Cardiac muscle cell (in vitro differentiated cells and primary cell): ENCODE measurements around the gene ZMYND10. TPM values are rescaled to one million over a fixed set of nuclear protein-coding genes. Genes with fewer than 3 reads are reported as not detected.
A peak's percentile ranks its signal among the peaks of the same experiment; 100 is the strongest.

ENCODE experiments used
- DNase-seq, 2 donors: peaks; one replicate each; pipeline versions ENCODE4 v3.0.0 to v3.0.0-alpha.2; 2010 to 2017; ENCODE audit warnings: low read depth in 1 of 2, low spot score in 1 of 2
- H3K27ac ChIP-seq: fragments of 200-600 bp; sonication (generic); 2 replicates; pipeline ENCODE4 v1.5.1; 2016
- H3K27me3 ChIP-seq: fragments of 200-600 bp; sonication (generic); 2 replicates; pipeline ENCODE4 v1.6.0; 2016; ENCODE audit warnings: control low read depth
- H3K36me3 ChIP-seq: fragments of 200-600 bp; sonication (generic); 2 replicates; pipeline ENCODE4 v1.5.1; 2016; ENCODE audit warnings: control low read depth
- H3K4me1 ChIP-seq: fragments of 200-600 bp; sonication (generic); 2 replicates; pipeline ENCODE4 v1.8.1; 2017; ENCODE audit warnings: low read depth, mild to moderate bottlenecking, mixed run types
- H3K4me3 ChIP-seq: fragments of 200-600 bp; sonication (generic); 2 replicates; pipeline ENCODE4 v1.5.1; 2016; ENCODE audit warnings: mild to moderate bottlenecking
- H3K9me3 ChIP-seq: fragments of 200-600 bp; sonication (generic); 2 replicates; pipeline ENCODE4 v1.5.1; 2017; ENCODE audit warnings: low read depth, mild to moderate bottlenecking, control low read depth
- polyA plus RNA-seq: library from polyadenylated mRNA; unstranded; fragments of >200 nt; fragmentation: Nextera tagmentation; extraction: Ambion mirVana; gene quantifications from 2 replicates; pipeline ENCODE4 v1.2.1, GENCODE V29; 2016
- total RNA-seq: library from RNA; depleted of rRNA; stranded (reverse); fragments of >200 nt; gene quantifications from 2 replicates; pipeline ENCODE4 v1.2.3, GENCODE V29; 2016
- TF ChIP-seq, protein P1 (sequence below): IDR thresholded peaks from 2 replicates; pipeline ENCODE4 v1.5.1; 2012; ENCODE audit warnings: low read depth, mild to moderate bottlenecking, low read length

ZMYND10 gene
- total and polyA plus RNA-seq, 2 experiments from 2014 or later, result 1.8 to 2.8 TPM

GRCh38 chr3:50302095-50303012 is 43.2 kb downstream of the ZMYND10 start:
- H3K27me3 ChIP-seq, result no peaks in the 10 kb centered on the region
- DNase-seq, result no peak
- TF ChIP-seq, protein P1, sequence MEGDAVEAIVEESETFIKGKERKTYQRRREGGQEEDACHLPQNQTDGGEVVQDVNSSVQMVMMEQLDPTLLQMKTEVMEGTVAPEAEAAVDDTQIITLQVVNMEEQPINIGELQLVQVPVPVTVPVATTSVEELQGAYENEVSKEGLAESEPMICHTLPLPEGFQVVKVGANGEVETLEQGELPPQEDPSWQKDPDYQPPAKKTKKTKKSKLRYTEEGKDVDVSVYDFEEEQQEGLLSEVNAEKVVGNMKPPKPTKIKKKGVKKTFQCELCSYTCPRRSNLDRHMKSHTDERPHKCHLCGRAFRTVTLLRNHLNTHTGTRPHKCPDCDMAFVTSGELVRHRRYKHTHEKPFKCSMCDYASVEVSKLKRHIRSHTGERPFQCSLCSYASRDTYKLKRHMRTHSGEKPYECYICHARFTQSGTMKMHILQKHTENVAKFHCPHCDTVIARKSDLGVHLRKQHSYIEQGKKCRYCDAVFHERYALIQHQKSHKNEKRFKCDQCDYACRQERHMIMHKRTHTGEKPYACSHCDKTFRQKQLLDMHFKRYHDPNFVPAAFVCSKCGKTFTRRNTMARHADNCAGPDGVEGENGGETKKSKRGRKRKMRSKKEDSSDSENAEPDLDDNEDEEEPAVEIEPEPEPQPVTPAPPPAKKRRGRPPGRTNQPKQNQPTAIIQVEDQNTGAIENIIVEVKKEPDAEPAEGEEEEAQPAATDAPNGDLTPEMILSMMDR, result no peak
- H3K9me3 ChIP-seq, result no peaks in the 10 kb centered on the region
- H3K36me3 ChIP-seq, result no peaks in the 10 kb centered on the region
- no peak overlapping the region for H3K4me3 ChIP-seq
- peak overlapping the region; percentile 76 for H3K27ac ChIP-seq
- H3K4me1 ChIP-seq, result peaks cover 15% of the 10 kb centered on the region

DNA sequence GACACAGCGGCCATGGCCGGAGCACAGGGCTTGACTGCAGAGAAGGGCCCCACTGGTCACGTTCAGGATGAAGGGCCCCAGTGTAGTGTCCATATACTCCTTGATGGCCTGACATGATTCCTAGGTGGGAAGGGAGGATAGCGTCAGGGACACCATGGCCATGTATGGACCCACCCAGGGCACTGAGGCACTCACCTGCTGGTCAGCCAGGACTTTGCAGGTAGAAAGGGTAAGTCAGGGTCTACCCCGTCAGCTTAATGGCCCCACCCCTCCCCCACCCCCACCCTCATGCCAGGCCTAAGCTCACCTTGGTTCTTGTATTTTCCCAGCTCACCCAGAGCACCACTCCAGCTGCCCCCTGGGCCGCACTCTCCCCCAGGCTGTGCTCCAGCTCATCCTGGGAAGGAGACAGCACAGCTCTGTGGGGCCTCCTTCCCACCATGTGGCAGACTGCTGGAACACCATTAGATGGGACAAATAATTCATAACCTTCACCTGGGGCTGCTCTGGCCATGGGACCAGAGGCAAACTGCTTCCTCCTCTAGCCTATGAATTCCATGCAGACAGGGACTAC is 44.8 kb downstream of the ZMYND10 start:
- TF ChIP-seq, protein P1, result no peak
- no peak for DNase-seq
- no peaks in the 10 kb centered on the region for H3K36me3 ChIP-seq
- peaks cover 15% of the 10 kb centered on the region for H3K4me1 ChIP-seq
- no peaks in the 10 kb centered on the region for H3K9me3 ChIP-seq
- H3K27ac ChIP-seq, result no peak overlapping the region
- H3K4me3 ChIP-seq, result no peak overlapping the region
- no peaks in the 10 kb centered on the region for H3K27me3 ChIP-seq

- Histone ChIP-seq H3K4me1 (peaks cover 15% of the 10 kb centered on the region), H3K27me3 (no peaks in the 10 kb centered on the region), H3K27ac (peak overlapping the region; percentile 70), H3K4me3 (peak overlapping the region; percentile 29), H3K9me3 (no peaks in the 10 kb centered on the region), H3K36me3 (no peaks in the 10 kb centered on the region)
- TF ChIP-seq, protein P1, result no peak
- peak in 1 of 2 donors; percentile 40 for DNase-seq
Observed at GRCh38 chr3:50299929-50300680, 45.4 kb downstream of the ZMYND10 start.

DNA sequence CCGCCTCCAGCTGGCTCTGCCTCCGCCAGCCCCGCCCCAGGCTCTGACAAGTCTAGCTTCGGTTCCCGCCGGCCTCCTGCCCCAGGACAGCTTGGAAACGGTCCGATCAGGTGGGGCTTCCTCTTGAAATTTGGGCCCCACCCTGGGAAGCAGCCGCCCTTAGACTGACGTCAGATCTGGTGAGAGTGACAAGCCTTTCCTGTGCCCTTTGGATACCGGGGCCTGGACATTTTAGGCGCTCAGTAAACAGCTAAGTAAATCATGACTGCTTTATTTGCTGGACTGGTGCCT is 45.9 kb downstream of the ZMYND10 start:
- DNase-seq, result no peak
- H3K27me3 ChIP-seq, result no peaks in the 10 kb centered on the region
- no peaks in the 10 kb centered on the region for H3K36me3 ChIP-seq
- peaks cover 15% of the 10 kb centered on the region for H3K4me1 ChIP-seq
- no peaks in the 10 kb centered on the region for H3K9me3 ChIP-seq
- H3K4me3 ChIP-seq, result peak overlapping the region; percentile 29
- H3K27ac ChIP-seq, result peak overlapping the region; percentile 70
- TF ChIP-seq, protein P1, result no peak

GRCh38 chr3:50298836-50299637 is 46.5 kb downstream of the ZMYND10 start, which contains the start of the genes HYAL3 and NAA80:
Gene HYAL3 (minus strand): TSS chr3:50299405. CDS start chr3:50295602, 3,803 bp downstream.
Gene NAA80 (minus strand): TSS chr3:50299405. CDS start chr3:50297463, 1,942 bp downstream.
- no peaks in the 10 kb centered on the region for H3K27me3 ChIP-seq
- peak; percentile 99 to 100 for DNase-seq
- peaks cover 15% of the 10 kb centered on the region for H3K4me1 ChIP-seq
- H3K36me3 ChIP-seq, result no peaks in the 10 kb centered on the region
- no peaks in the 10 kb centered on the region for H3K9me3 ChIP-seq
- peak within 1 kb of the TSS; percentile 54 for H3K4me3 ChIP-seq
- H3K27ac ChIP-seq, result peak within 1 kb of the TSS; percentile 70
- TF ChIP-seq, protein P1, result peak; percentile 21
